ENCODE data around the gene ACSL5. TPM values are rescaled to one million over a fixed set of nuclear protein-coding genes. Genes with fewer than 3 reads are reported as not detected.

Gene ACSL5
- polyA plus RNA-seq (2013, experiment 1 of 4): 0.46 TPM
- 0.11 TPM for polyA plus RNA-seq (2013, experiment 2 of 4)
- not detected for polyA plus RNA-seq (2013, experiment 3 of 4)
- polyA plus RNA-seq (2013, experiment 4 of 4): not detected

- Histone ChIP-seq H3K9me3 (ENCODE audit: control insufficient read depth, low read length) (no peaks in the 10 kb centered on the region), H3K36me3 (ENCODE audit: control insufficient read depth, insufficient read depth, low read length) (no peaks in the 10 kb centered on the region), H3K27me3 (ENCODE audit: control insufficient read depth, insufficient read depth, low read length, poor library complexity, severe bottlenecking) (no peaks in the 10 kb centered on the region), H3K27ac (ENCODE audit: insufficient read depth, low read depth, low read length, poor library complexity, severe bottlenecking) (no peak within 1 kb of the TSS), H3K4me1 (ENCODE audit: control insufficient read depth, insufficient read depth, low read length) (no peaks in the 10 kb centered on the region), H3K4me3 (ENCODE audit: insufficient read depth, low read depth, low read length) (no peak within 1 kb of the TSS)
- WGBS, 2 experiments: 89 to 91% methylated on average over 4 of the region's 4 CpGs
Observed at GRCh38 chr10:112373912-112374338, at the start of gene ACSL5. TSS of gene ACSL5 (plus strand) at chr10:112374116. CDS start at chr10:112394947, 20,831 bp downstream.

- Histone ChIP-seq H3K4me3 (ENCODE audit: insufficient read depth, low read depth, low read length) (no peak overlapping the region), H3K27me3 (ENCODE audit: control insufficient read depth, insufficient read depth, low read length, poor library complexity, severe bottlenecking) (no peaks in the 10 kb centered on the region), H3K36me3 (ENCODE audit: control insufficient read depth, insufficient read depth, low read length) (no peaks in the 10 kb centered on the region), H3K4me1 (ENCODE audit: control insufficient read depth, insufficient read depth, low read length) (no peaks in the 10 kb centered on the region), H3K9me3 (ENCODE audit: control insufficient read depth, low read length) (no peaks in the 10 kb centered on the region), H3K27ac (ENCODE audit: insufficient read depth, low read depth, low read length, poor library complexity, severe bottlenecking) (no peak overlapping the region)
- WGBS, 2 experiments: 86 to 97% methylated on average over 3 of the region's 3 CpGs
Observed at GRCh38 chr10:112327678-112328077, 46.2 kb upstream of the ACSL5 start.

GRCh38 chr10:112330162-112330561, 43.8 kb upstream of the ACSL5 start:
- Histone ChIP-seq H3K4me3 (ENCODE audit: insufficient read depth, low read depth, low read length) (no peak overlapping the region), H3K36me3 (ENCODE audit: control insufficient read depth, insufficient read depth, low read length) (no peaks in the 10 kb centered on the region), H3K27ac (ENCODE audit: insufficient read depth, low read depth, low read length, poor library complexity, severe bottlenecking) (no peak overlapping the region), H3K27me3 (ENCODE audit: control insufficient read depth, insufficient read depth, low read length, poor library complexity, severe bottlenecking) (no peaks in the 10 kb centered on the region), H3K9me3 (ENCODE audit: control insufficient read depth, low read length) (no peaks in the 10 kb centered on the region), H3K4me1 (ENCODE audit: control insufficient read depth, insufficient read depth, low read length) (no peaks in the 10 kb centered on the region)
- WGBS, 2 experiments: 91 to 95% methylated on average over 4 of the region's 4 CpGs

GRCh38 chr10:112330607-112331160, 43.2 kb upstream of the ACSL5 start:
- Histone ChIP-seq H3K4me3 (ENCODE audit: insufficient read depth, low read depth, low read length) (no peak overlapping the region), H3K27me3 (ENCODE audit: control insufficient read depth, insufficient read depth, low read length, poor library complexity, severe bottlenecking) (no peaks in the 10 kb centered on the region), H3K27ac (ENCODE audit: insufficient read depth, low read depth, low read length, poor library complexity, severe bottlenecking) (no peak overlapping the region), H3K4me1 (ENCODE audit: control insufficient read depth, insufficient read depth, low read length) (no peaks in the 10 kb centered on the region), H3K36me3 (ENCODE audit: control insufficient read depth, insufficient read depth, low read length) (no peaks in the 10 kb centered on the region), H3K9me3 (ENCODE audit: control insufficient read depth, low read length) (no peaks in the 10 kb centered on the region)
- whole genome bisulfite sequencing, 2 experiments: 75 to 88% methylated on average over 1 of the region's 1 CpG

- no peak overlapping the region for H3K4me3 ChIP-seq (ENCODE audit: insufficient read depth, low read depth, low read length)
- no peaks in the 10 kb centered on the region for H3K27me3 ChIP-seq (ENCODE audit: control insufficient read depth, insufficient read depth, low read length, poor library complexity, severe bottlenecking)
- 91 to 97% methylated on average over 3 of the region's 3 CpGs for WGBS, 2 experiments
- no peak overlapping the region for H3K27ac ChIP-seq (ENCODE audit: insufficient read depth, low read depth, low read length, poor library complexity, severe bottlenecking)
- no peaks in the 10 kb centered on the region for H3K36me3 ChIP-seq (ENCODE audit: control insufficient read depth, insufficient read depth, low read length)
- H3K9me3 ChIP-seq (ENCODE audit: control insufficient read depth, low read length): no peaks in the 10 kb centered on the region
- no peaks in the 10 kb centered on the region for H3K4me1 ChIP-seq (ENCODE audit: control insufficient read depth, insufficient read depth, low read length)
Observed at GRCh38 chr10:112332022-112332421, 41.9 kb upstream of the ACSL5 start.

- Histone ChIP-seq H3K4me3 (ENCODE audit: insufficient read depth, low read depth, low read length) (no peak overlapping the region), H3K9me3 (ENCODE audit: control insufficient read depth, low read length) (no peaks in the 10 kb centered on the region), H3K4me1 (ENCODE audit: control insufficient read depth, insufficient read depth, low read length) (no peaks in the 10 kb centered on the region), H3K27ac (ENCODE audit: insufficient read depth, low read depth, low read length, poor library complexity, severe bottlenecking) (no peak overlapping the region), H3K36me3 (ENCODE audit: control insufficient read depth, insufficient read depth, low read length) (no peaks in the 10 kb centered on the region), H3K27me3 (ENCODE audit: control insufficient read depth, insufficient read depth, low read length, poor library complexity, severe bottlenecking) (no peaks in the 10 kb centered on the region)
- 86 to 93% methylated on average over 5 of the region's 5 CpGs for WGBS, 2 experiments
Observed at GRCh38 chr10:112332509-112333228, 41.2 kb upstream of the ACSL5 start.

GRCh38 chr10:112333452-112333851, 40.5 kb upstream of the ACSL5 start:
- Histone ChIP-seq H3K9me3 (ENCODE audit: control insufficient read depth, low read length) (no peaks in the 10 kb centered on the region), H3K4me1 (ENCODE audit: control insufficient read depth, insufficient read depth, low read length) (no peaks in the 10 kb centered on the region), H3K27ac (ENCODE audit: insufficient read depth, low read depth, low read length, poor library complexity, severe bottlenecking) (no peak overlapping the region), H3K27me3 (ENCODE audit: control insufficient read depth, insufficient read depth, low read length, poor library complexity, severe bottlenecking) (no peaks in the 10 kb centered on the region), H3K4me3 (ENCODE audit: insufficient read depth, low read depth, low read length) (no peak overlapping the region), H3K36me3 (ENCODE audit: control insufficient read depth, insufficient read depth, low read length) (no peaks in the 10 kb centered on the region)
- WGBS, 2 experiments: 66 to 69% methylated on average over 4 of the region's 4 CpGs

GRCh38 chr10:112335111-112335867, 38.6 kb upstream of the ACSL5 start:
- no peaks in the 10 kb centered on the region for H3K27me3 ChIP-seq (ENCODE audit: control insufficient read depth, insufficient read depth, low read length, poor library complexity, severe bottlenecking)
- 90 to 92% methylated on average over 5 of the region's 5 CpGs for WGBS, 2 experiments
- no peak overlapping the region for H3K27ac ChIP-seq (ENCODE audit: insufficient read depth, low read depth, low read length, poor library complexity, severe bottlenecking)
- no peaks in the 10 kb centered on the region for H3K9me3 ChIP-seq (ENCODE audit: control insufficient read depth, low read length)
- H3K4me3 ChIP-seq (ENCODE audit: insufficient read depth, low read depth, low read length): no peak overlapping the region
- no peaks in the 10 kb centered on the region for H3K36me3 ChIP-seq (ENCODE audit: control insufficient read depth, insufficient read depth, low read length)
- H3K4me1 ChIP-seq (ENCODE audit: control insufficient read depth, insufficient read depth, low read length): no peaks in the 10 kb centered on the region

GRCh38 chr10:112335868-112336265, 38.0 kb upstream of the ACSL5 start:
- no peaks in the 10 kb centered on the region for H3K9me3 ChIP-seq (ENCODE audit: control insufficient read depth, low read length)
- H3K27ac ChIP-seq (ENCODE audit: insufficient read depth, low read depth, low read length, poor library complexity, severe bottlenecking): no peak overlapping the region
- H3K27me3 ChIP-seq (ENCODE audit: control insufficient read depth, insufficient read depth, low read length, poor library complexity, severe bottlenecking): no peaks in the 10 kb centered on the region
- no peaks in the 10 kb centered on the region for H3K4me1 ChIP-seq (ENCODE audit: control insufficient read depth, insufficient read depth, low read length)
- WGBS, 2 experiments: 94 to 97% methylated on average over 4 of the region's 4 CpGs
- H3K4me3 ChIP-seq (ENCODE audit: insufficient read depth, low read depth, low read length): no peak overlapping the region
- no peaks in the 10 kb centered on the region for H3K36me3 ChIP-seq (ENCODE audit: control insufficient read depth, insufficient read depth, low read length)

- Histone ChIP-seq H3K4me3 (ENCODE audit: insufficient read depth, low read depth, low read length) (no peak overlapping the region), H3K4me1 (ENCODE audit: control insufficient read depth, insufficient read depth, low read length) (no peaks in the 10 kb centered on the region), H3K27ac (ENCODE audit: insufficient read depth, low read depth, low read length, poor library complexity, severe bottlenecking) (no peak overlapping the region), H3K9me3 (ENCODE audit: control insufficient read depth, low read length) (no peaks in the 10 kb centered on the region), H3K27me3 (ENCODE audit: control insufficient read depth, insufficient read depth, low read length, poor library complexity, severe bottlenecking) (no peaks in the 10 kb centered on the region), H3K36me3 (ENCODE audit: control insufficient read depth, insufficient read depth, low read length) (no peaks in the 10 kb centered on the region)
- WGBS, 2 experiments: 97% methylated on average over 2 to 3 of the region's 5 CpGs
Observed at GRCh38 chr10:112336556-112337201, 37.2 kb upstream of the ACSL5 start.
